Measurements from ENCODE around the gene TSPAN15.
"Not testable (repeated sequence)": the region's sequence is repeated elsewhere in the genome, so short reads cannot be mapped to it uniquely, and the experiment has no call there.

Gene TSPAN15

DNA sequence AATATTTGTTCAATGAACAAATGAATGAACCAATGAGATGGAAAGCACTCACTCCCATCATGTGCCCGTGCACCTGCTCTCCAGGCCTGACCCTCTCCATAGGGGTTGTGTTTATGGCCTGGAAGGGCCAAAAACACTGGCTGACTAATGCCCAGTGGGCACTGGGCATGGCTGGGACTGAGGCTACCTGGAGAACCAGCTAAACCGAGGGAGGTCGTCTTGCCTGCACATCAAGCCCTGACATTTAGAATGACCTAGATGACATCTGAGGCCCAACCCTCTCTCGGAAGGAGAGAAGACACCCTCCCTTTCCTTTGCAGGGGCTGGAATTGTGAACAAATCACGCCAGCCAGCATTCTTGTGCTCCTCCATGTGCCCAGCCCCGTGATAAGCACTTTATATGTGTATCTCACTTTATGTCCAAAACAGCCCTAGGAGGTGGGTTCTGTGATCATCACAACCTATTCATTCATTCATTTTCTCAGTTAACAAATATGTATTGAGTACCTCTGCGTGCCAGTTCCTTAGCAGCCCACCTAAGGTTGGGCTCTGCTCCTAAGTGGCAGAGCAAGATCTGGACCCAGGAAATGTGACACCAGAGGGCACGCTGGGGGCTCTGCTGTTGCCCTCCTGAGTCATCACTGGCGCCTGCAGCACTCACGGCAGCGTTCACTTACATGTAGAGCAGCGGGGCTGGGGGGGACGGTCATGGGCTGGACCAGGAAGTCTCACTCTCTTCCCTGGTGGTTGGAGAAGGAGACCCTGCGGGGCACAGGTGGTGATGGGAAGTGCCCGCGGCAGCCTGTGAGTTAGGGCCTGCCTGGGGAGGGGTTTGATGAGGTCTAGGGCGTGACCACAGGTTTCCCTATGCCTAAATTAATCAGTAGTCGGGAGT is 52.0 kb downstream of the TSPAN15 start:
- no peak for DNase-seq (ENCODE audit: low spot score)

DNA sequence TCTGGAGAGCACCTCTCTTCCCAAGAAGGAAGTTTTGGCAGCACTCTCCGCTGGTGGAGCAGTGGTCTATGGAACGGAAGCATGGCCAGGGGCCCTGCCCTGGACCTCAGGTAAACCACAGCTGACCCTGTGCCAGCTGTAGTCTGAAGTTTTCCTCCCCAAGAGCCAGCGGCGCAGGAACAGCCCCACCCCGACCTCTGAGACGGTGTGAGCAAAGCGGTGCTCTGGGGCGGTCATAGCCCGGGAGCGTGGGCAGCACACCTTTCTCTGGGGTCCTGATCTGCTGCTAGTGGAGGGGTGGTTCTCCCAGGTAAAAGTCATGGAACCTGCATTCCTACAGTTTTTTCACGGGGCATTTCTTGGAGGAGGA is 52.6 kb downstream of the TSPAN15 start:
- no peak for DNase-seq (ENCODE audit: low spot score)

DNA sequence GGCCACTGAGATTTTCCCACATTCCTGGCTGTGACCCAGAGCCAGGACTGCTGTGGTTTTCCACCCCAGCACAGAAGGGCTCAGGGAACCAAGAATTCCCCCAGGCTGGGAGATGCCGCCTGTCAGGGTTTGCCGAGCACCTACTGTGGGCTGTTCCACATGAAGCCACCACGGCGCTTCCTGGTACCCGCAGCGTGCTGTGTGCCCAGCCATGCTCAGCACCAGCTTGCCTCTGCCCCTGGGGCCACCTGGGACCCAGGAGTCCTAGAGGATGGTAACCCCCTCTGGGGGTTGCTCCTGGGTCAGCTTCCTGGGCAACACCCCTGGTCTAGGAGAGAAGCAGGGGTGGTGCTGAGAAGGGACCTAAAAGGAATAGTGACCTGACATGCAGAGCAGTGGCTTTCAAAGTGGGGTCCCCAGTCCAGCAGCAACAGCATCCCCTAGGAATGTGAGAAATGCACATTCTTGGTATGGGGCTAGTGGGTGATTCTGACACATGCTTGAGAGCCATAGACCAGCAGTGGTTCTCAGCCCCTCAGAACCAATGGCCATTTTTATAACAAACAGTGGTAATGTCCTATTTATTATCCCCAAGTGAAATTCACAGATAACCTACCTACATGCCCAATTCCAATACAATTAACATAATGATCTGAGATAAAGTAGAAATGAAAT is 53.4 kb downstream of the TSPAN15 start:
- no peak for DNase-seq (ENCODE audit: low spot score)

DNA sequence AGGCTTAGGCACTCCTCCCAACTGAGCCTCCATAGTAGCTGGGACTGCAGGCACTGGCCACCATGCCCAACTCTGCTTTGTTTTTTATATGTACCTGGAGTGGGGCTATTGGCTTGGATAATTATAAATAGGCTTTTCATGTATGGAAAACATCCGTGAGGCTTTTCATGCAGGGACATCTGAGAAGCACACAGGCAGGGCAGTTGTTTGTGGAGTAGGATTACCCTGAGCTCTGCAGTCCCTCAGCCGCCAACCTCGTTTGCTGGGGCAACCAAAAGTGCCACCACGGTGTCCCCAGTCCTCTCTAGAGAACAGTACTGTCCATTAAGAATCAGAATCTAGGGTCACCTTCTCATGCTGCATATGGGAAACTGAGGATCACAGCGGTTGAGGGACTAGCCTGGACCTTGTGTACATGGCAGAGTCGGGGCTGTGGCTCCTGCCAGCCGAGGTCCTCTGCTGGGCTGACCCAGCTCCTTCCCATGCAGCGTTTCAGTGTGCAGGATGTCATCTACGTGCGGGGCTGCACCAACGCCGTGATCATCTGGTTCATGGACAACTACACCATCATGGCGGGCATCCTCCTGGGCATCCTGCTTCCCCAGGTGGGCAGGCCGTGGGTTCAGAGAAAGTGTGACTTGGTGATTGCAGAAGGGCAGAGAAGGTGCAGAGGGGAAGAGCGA is 54.5 kb downstream of the TSPAN15 start:
- DNase-seq (ENCODE audit: low spot score) = no peak

DNA sequence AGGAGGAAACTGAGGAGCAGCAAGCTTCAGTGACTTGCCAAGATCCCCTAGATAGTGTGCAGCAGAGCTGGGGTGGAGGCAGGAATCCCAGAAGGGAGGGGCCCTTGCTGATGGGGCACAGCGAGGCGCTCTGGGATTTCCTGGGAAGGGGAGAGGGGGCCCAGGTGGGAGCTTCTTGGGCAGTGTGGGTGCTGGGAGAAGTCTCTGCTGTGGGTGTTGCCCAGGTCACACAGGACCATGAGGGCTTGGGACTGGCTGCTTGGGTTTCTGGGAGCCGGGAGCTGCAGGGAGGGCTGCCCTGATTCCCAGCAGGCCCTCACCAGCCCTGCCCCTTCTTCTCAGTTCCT is 55.2 kb downstream of the TSPAN15 start:
- no peak for DNase-seq (ENCODE audit: low spot score)

DNA sequence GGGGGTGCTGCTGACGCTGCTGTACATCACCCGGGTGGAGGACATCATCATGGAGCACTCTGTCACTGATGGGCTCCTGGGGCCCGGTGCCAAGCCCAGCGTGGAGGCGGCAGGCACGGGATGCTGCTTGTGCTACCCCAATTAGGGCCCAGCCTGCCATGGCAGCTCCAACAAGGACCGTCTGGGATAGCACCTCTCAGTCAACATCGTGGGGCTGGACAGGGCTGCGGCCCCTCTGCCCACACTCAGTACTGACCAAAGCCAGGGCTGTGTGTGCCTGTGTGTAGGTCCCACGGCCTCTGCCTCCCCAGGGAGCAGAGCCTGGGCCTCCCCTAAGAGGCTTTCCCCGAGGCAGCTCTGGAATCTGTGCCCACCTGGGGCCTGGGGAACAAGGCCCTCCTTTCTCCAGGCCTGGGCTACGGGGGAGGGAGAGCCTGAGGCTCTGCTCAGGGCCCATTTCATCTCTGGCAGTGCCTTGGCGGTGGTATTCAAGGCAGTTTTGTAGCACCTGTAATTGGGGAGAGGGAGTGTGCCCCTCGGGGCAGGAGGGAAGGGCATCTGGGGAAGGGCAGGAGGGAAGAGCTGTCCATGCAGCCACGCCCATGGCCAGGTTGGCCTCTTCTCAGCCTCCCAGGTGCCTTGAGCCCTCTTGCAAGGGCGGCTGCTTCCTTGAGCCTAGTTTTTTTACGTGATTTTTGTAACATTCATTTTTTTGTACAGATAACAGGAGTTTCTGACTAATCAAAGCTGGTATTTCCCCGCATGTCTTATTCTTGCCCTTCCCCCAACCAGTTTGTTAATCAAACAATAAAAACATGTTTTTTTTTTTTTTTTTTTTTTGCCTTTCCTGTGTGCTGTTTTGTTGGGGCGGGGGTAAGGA is 55.8 kb downstream of the TSPAN15 start:
- DNase-seq (ENCODE audit: low spot score) = no peak

DNA sequence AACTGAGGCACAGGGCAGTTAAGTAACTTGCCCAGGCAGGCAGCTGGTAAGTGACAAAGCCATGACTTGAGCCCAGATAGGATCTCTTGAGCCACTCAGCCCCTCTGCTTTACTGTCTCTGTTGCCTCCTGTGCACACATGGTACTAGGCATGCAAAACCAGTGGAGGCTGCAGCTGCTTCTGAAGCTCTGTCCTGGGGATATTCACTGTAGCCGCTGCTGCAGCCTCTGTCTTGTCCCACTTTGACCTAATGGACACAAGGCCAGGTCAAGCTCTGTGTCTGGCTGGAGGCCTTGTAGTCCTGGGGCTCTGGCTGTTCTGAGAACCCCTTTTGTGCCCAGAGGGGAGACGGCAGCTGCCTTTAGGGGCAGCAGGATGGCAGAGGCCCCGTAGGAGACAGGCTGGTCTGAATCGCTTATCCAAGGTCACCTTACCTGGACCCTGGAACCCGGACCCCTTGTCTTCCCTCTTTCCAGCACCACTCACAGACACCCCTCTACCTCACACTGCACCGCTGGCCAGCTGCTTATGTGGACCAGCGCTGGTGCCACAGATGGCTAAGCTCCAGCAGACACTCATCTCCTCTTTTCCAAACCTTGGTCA is 57.6 kb downstream of the TSPAN15 start:
- no peak for DNase-seq (ENCODE audit: low spot score)

DNA sequence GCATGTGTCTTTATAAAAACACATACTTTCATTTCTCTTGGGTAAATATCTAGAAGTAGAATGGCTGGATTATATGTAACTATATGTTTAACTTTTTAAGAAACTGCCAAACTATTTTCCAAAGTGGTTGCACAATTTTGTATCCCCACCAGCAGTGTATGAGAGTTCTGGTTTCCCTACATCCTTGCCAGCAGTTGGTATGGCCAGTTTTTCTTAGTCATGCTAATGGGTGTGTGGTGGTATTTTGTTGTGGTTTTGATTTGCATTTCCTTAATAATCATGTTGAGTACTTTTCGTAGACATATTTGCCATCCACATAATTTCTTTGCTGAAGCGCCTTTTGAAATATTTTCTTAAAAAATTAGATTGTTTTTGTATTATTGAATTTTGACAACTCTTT is 61.6 kb downstream of the TSPAN15 start:
- no peak for DNase-seq (ENCODE audit: low spot score)

DNA sequence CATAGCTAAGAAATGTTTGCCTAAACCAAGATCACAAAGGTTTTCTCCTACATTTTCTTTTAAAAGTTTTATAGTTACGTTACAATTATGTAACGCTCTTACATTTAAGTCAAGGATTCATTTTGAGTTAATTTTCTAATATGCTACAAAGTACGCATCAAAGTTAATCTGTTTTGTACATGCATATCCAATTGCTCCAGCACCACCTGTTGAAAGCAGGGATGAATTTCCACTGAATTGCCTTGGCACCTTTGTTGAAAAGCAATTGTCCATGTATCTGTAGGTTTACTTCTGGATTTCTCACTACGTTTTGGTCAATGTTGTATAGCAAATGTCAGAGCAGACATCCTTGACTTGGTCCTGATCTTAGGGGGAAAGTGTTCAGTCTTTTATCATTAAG is 62.4 kb downstream of the TSPAN15 start:
- DNase-seq (ENCODE audit: low spot score) = no peak

DNA sequence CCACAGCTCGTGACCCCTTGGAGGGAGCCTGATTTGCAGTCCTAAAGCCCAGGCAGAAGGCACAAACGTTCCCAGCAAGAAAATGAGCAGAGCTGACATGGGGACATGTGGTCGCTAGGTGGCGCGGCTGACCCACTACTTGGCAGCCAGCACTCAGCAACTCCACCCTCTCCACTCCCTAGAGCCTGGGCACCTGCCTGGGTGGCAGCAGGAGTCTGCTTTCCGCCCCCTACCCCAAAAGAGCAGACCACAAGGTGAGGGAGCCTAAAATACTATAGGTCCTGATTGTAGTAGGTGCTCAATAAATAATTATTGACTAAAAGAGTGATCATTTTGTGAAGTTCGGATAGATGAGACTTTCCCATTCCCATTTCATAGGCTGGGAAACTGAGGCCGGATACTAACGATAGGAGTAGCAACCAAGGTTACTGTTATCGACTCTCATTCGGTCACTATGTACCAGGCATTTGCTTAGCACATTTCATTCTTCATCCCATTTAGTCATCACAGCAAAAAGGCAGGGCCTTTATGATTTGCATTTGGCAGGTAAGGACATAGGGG is 64.5 kb downstream of the TSPAN15 start:
- peak; percentile 90 for DNase-seq (ENCODE audit: low spot score)

DNA sequence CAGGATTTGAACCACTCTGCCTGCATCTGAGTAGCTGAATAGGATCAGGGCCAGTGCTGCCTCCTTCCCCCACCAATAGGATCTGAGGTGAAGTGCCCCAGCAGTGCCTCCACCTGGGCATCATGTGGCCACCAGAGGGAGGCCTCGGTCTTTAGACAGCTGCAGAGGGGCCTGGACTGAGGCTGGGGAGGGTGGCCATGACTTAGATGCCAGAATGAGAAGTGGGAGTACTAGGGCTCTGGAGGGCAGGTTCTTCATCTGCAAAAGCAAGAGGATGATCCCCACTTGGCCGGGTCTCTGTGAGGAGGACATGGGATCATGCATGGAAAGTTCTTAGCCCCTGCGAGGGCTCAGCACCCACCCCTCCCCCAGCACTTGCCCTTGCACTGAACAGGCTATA is 65.1 kb downstream of the TSPAN15 start:
- no peak for DNase-seq (ENCODE audit: low spot score)

DNA sequence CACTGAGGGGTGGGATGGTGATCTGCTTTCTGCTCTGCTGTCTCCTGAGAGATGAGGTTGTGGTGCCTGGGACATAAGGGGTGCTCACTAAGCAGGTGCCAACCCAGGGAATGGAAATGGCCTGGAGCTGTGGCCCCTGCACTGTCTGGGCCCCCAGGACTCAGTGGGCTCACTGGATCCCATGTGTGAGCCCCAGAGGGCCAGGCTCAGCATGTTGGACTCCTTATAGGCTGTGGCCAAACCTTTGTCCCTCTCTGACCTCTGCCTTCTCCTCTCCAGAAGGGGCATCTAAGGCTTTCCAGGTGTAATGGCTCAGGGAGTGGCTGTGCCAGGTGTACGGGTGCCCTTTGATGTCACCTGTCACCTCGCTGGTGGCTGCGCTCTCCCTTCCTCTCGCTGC is 65.5 kb downstream of the TSPAN15 start:
- DNase-seq (ENCODE audit: low spot score) = no peak

DNA sequence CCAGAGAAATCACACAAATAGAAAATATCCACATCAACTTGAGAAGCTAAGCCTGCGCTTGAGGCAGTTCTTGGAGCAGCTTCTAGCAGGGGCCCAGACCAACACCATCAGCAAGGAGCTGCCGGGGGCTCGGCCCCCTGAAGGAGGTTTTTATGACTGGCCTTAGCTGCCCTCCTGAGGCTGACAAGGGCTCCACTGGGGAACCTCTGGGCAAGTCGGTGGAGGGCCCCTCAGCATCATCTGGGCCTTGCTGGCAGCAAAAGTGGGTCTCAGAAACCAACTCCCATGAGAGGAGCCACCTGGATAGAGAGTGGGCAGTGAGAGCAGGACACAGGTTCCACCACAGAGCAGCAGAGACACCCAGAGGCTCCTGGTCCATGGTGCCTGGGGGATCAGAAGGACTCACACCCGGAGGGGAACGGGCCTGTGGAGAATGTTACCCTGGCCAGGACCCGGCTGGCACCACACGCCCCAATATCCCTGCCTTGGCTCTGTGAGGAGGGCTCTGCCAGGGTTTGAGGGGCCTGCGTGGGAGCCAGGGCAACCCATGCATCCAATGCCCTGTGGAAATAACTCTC is 66.1 kb downstream of the TSPAN15 start:
- no peak for DNase-seq (ENCODE audit: low spot score)

DNA sequence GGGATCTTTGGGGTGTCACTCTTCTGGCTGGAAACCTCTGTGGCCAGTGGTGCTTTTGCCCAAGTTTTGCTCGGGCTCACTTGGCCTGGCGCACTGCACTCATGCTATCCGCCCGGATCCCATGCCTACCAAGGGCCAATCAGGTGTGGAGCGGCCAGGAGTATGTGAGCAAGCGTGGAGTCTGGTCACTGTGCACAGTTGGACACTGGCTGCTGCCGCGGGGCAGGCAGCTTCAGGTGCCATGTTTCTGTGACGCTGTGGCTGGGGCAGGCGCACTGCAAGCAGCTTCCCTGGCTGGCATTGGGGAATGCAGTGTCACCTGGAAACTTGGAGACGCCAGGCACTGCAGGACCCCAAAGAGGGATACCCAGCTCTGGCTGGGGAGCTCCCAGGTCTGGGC is 76.7 kb downstream of the TSPAN15 start:
- no peak for DNase-seq (ENCODE audit: low spot score)

DNA sequence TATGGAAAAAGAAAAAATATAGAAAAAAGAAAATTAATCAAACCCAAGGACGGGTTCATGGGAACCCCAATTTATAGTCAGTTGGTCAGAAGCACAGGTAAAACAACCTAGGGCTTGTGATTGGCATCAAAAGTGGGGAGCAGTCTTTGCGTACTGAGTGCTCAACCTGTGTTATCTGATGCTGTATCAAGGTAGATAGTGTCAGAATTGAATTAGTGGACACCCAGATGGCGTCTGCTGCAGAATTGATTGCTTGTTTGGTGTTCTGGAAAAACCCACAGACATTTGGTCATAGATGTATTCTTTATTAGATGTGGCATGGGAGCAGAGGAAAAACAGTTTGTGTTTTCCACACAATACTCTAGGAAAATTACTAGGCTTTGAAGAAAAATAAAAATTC is 82.4 kb downstream of the TSPAN15 start:
- DNase-seq (ENCODE audit: low spot score) = no peak

DNA sequence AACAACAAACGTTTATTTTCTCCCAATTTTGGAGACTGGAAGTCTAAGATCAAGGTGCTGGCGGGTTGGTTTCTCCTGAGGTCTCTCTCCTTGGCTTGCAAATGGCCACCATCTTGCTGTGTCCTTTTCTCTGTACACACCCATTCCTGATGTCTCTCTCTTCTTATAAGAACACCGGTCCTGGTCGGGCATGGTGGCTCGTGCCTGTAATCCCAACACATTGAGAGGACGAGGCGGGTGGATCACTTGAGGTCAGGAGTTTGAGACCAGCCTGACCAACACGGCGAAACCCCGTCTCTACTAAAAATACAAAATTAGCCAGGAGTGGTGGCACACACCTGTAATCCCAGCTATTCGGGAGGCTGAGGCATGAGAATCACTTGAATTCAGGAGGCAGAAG is 85.3 kb downstream of the TSPAN15 start:
- not testable (repeated sequence) for DNase-seq (ENCODE audit: low spot score)

DNA sequence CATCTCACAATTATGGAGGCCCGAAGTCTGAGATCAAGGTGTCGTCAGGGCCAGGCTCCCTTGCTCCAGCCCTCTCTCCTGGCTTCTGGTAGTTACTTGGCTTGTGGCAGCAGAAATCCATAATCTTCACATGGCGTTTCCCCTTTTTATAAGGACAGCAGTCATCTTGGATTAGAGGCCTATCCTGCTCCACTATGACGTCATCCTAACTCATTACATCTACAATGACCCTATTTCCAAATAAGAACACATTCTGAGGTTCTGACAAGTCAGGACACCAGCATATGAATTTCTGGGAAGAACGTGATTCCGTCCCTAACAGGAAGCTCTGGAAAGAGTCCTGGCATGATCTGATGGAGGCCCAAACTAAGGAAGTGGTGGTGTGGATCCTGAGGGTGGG is 86.2 kb downstream of the TSPAN15 start:
- no peak for DNase-seq (ENCODE audit: low spot score)

DNA sequence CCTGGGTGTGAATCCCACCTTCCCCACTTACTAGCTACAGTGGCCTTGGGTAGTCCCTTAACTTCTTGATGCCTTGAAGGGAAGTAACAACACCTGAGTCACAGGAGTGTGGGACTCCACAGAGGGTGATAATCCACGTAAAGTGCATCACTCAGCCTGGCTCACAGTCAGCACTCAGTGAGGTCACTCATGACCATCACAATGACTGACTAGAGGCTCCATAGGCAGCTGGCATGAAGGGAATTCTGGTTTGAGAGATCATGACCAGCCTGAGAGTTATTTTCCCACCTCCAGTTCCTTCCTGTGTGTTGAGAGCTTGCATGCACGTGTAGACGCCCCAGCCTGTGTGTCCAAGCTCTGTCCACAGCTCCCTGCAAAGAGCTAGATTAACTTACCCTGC is 87.2 kb downstream of the TSPAN15 start:
- no peak for DNase-seq (ENCODE audit: low spot score)

DNA sequence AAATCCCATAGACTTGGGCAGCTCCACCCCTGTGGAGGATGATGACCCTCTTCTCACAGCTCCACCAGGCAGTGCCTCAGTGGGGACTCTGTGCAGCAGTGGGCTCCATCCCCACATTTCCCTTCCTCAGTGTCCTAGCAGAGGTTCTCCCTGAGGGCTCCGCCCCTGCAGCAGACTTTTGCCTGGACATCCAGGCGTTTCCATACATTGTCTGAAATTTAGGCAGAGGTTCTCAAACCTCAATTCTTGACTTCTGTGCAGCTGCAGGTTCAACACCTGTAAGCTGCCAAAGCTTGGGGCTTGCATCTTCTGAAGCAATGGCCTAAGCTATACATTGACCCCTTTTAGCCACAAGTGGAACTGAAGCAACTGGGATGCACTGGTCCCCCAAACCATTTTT is 90.2 kb downstream of the TSPAN15 start:
- DNase-seq (ENCODE audit: low spot score) = no peak

DNA sequence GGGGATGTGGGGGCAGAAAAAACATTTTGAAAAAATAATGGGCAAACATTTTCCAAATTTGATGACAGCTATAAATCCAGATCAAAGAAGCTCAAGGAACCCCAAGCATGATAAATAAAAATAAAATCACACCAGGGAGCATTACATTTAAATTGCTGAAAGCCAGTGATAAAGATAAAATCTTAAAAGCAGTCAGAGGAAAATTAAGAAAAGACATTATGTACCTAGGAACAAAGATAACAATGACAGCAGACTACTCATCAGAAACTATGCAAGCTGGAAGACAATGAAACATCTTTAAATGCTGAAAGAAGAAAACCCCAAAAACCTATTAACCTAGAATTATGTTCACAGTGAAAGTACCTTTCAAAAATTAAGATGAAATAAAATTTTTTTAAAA is 98.7 kb downstream of the TSPAN15 start:
- no peak for DNase-seq (ENCODE audit: low spot score)

DNA sequence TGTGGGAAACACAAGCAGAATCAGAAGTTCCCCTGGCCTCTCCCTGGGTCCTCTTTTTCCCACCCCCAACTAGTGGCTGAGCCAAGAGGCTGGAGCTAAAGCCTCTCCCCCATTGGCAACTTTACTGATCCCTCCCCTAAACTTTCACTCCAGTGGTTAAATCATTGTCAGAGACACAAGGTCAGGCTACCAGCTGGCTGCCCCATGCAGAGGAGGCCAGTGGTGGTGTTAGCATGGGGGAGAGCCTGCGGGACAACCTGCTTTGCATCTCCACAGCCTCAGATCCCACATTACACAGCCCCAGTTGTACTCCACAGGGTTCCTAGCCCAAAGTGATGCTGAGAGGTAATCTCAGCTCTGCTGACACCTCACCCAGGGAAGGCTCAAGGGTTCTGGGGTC is 101.0 kb downstream of the TSPAN15 start:
- no peak for DNase-seq (ENCODE audit: low spot score)
